ENCODE results near the gene OGFRL1. TPM values are rescaled to one million over a fixed set of nuclear protein-coding genes. Genes with fewer than 3 reads are reported as not detected.

OGFRL1 gene
- total and polyA plus RNA-seq, 9 donors: 5.7 to 10.3 (median 8.7) TPM

GRCh38 chr6:71300561-71301168 lies 12.1 kb downstream of the OGFRL1 start:
- Histone ChIP-seq H3K27me3 (ENCODE audit: control insufficient read depth, insufficient read depth, low read length) (no peaks in the 10 kb centered on the region), H3K4me3 (ENCODE audit: low read length) (no peak overlapping the region), H3K9me3 (replicated peaks; ENCODE audit: control insufficient read depth, low read depth, low read length) (no peaks in the 10 kb centered on the region), H3K4me1 (ENCODE audit: control insufficient read depth, insufficient read depth, low read length) (no peaks in the 10 kb centered on the region), H3K36me3 (ENCODE audit: control insufficient read depth, insufficient read depth, low read length) (peaks cover 3% of the 10 kb centered on the region), H3K27ac (ENCODE audit: low read length) (no peak overlapping the region)
- no peak for DNase-seq
- 100% methylated on average over 1 of the region's 4 CpGs for WGBS (ENCODE audit: insufficient coverage)

GRCh38 chr6:71301546-71301945 lies 12.9 kb downstream of the OGFRL1 start:
- no peak overlapping the region for H3K27ac ChIP-seq (ENCODE audit: low read length)
- H3K4me3 ChIP-seq (ENCODE audit: low read length): no peak overlapping the region
- H3K4me1 ChIP-seq (ENCODE audit: control insufficient read depth, insufficient read depth, low read length): no peaks in the 10 kb centered on the region
- WGBS (ENCODE audit: insufficient coverage): 40% methylated on average over 1 of the region's 7 CpGs
- H3K36me3 ChIP-seq (ENCODE audit: control insufficient read depth, insufficient read depth, low read length): peaks cover 3% of the 10 kb centered on the region
- H3K9me3 ChIP-seq (replicated peaks; ENCODE audit: control insufficient read depth, low read depth, low read length): no peaks in the 10 kb centered on the region
- H3K27me3 ChIP-seq (ENCODE audit: control insufficient read depth, insufficient read depth, low read length): no peaks in the 10 kb centered on the region
- DNase-seq: no peak

- Histone ChIP-seq H3K4me1 (ENCODE audit: control insufficient read depth, insufficient read depth, low read length) (no peaks in the 10 kb centered on the region), H3K36me3 (ENCODE audit: control insufficient read depth, insufficient read depth, low read length) (no peaks in the 10 kb centered on the region), H3K4me3 (ENCODE audit: low read length) (no peak overlapping the region), H3K27ac (ENCODE audit: low read length) (no peak overlapping the region), H3K9me3 (replicated peaks; ENCODE audit: control insufficient read depth, low read depth, low read length) (no peaks in the 10 kb centered on the region), H3K27me3 (ENCODE audit: control insufficient read depth, insufficient read depth, low read length) (no peaks in the 10 kb centered on the region)
- DNase-seq: no peak
- whole genome bisulfite sequencing (ENCODE audit: insufficient coverage): 80% methylated on average over 1 of the region's 2 CpGs
Observed at GRCh38 chr6:71309656-71310055, 21.0 kb downstream of the OGFRL1 start.

DNA sequence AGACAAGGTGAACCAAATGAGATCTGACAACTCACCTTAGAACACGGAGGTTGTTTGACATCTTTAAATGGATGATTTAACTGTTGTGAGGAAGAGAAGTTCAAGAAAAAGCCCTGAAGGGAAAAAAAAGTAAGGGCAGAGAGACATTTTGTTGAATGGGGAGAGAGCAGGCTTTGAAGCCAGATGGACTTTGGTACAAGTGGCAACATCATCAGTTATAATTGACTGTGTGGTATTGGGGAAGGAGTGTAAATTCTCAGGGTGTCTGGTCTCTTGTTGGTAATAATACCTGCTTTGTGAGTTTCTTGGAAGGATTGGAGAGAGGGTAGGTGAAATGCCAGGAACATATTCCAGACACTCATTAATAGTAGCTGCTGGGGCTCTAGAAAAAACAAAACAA lies 21.6 kb downstream of the OGFRL1 start:
- Histone ChIP-seq H3K9me3 (replicated peaks; ENCODE audit: control insufficient read depth, low read depth, low read length) (no peaks in the 10 kb centered on the region), H3K4me3 (ENCODE audit: low read length) (no peak overlapping the region), H3K36me3 (ENCODE audit: control insufficient read depth, insufficient read depth, low read length) (no peaks in the 10 kb centered on the region), H3K27ac (ENCODE audit: low read length) (no peak overlapping the region), H3K4me1 (ENCODE audit: control insufficient read depth, insufficient read depth, low read length) (no peaks in the 10 kb centered on the region), H3K27me3 (ENCODE audit: control insufficient read depth, insufficient read depth, low read length) (no peaks in the 10 kb centered on the region)
- 50% methylated on average over 1 of the region's 1 CpG for WGBS (ENCODE audit: insufficient coverage)
- DNase-seq: no peak

- WGBS (ENCODE audit: insufficient coverage): 78% methylated on average over 1 of the region's 1 CpG
- H3K36me3 ChIP-seq (ENCODE audit: control insufficient read depth, insufficient read depth, low read length): no peaks in the 10 kb centered on the region
Observed at GRCh38 chr6:71312089-71312488, 23.5 kb downstream of the OGFRL1 start.

GRCh38 chr6:71317441-71317840 lies 28.8 kb downstream of the OGFRL1 start:
- DNase-seq: no peak
- H3K4me1 ChIP-seq (ENCODE audit: control insufficient read depth, insufficient read depth, low read length): no peaks in the 10 kb centered on the region
- H3K27ac ChIP-seq (ENCODE audit: low read length): no peak overlapping the region
- H3K27me3 ChIP-seq (ENCODE audit: control insufficient read depth, insufficient read depth, low read length): no peaks in the 10 kb centered on the region
- peaks cover 2% of the 10 kb centered on the region for H3K9me3 ChIP-seq (replicated peaks; ENCODE audit: control insufficient read depth, low read depth, low read length)
- H3K4me3 ChIP-seq (ENCODE audit: low read length): no peak overlapping the region
- no peaks in the 10 kb centered on the region for H3K36me3 ChIP-seq (ENCODE audit: control insufficient read depth, insufficient read depth, low read length)

More at GRCh38 chr6:71312089-71312488, 23.5 kb downstream of the OGFRL1 start:
- no peaks in the 10 kb centered on the region for H3K4me1 ChIP-seq (ENCODE audit: control insufficient read depth, insufficient read depth, low read length)
- no peaks in the 10 kb centered on the region for H3K27me3 ChIP-seq (ENCODE audit: control insufficient read depth, insufficient read depth, low read length)
- no peak overlapping the region for H3K27ac ChIP-seq (ENCODE audit: low read length)
- H3K4me3 ChIP-seq (ENCODE audit: low read length): no peak overlapping the region
- peaks cover 2% of the 10 kb centered on the region for H3K9me3 ChIP-seq (replicated peaks; ENCODE audit: control insufficient read depth, low read depth, low read length)
- DNase-seq: no peak

- peaks cover 2% of the 10 kb centered on the region for H3K9me3 ChIP-seq (replicated peaks; ENCODE audit: control insufficient read depth, low read depth, low read length)
- H3K27me3 ChIP-seq (ENCODE audit: control insufficient read depth, insufficient read depth, low read length): no peaks in the 10 kb centered on the region
- H3K36me3 ChIP-seq (ENCODE audit: control insufficient read depth, insufficient read depth, low read length): no peaks in the 10 kb centered on the region
- H3K4me3 ChIP-seq (ENCODE audit: low read length): no peak overlapping the region
- WGBS (ENCODE audit: insufficient coverage): no CpG with 5 or more reads among the region's 2 CpGs
- DNase-seq: no peak
- H3K4me1 ChIP-seq (ENCODE audit: control insufficient read depth, insufficient read depth, low read length): no peaks in the 10 kb centered on the region
- H3K27ac ChIP-seq (ENCODE audit: low read length): no peak overlapping the region
Observed at GRCh38 chr6:71320041-71320440, 31.4 kb downstream of the OGFRL1 start.

- DNase-seq: no peak
- H3K9me3 ChIP-seq (replicated peaks; ENCODE audit: control insufficient read depth, low read depth, low read length): peaks cover 2% of the 10 kb centered on the region
- H3K27ac ChIP-seq (ENCODE audit: low read length): no peak overlapping the region
- H3K4me1 ChIP-seq (ENCODE audit: control insufficient read depth, insufficient read depth, low read length): no peaks in the 10 kb centered on the region
- no peaks in the 10 kb centered on the region for H3K27me3 ChIP-seq (ENCODE audit: control insufficient read depth, insufficient read depth, low read length)
- no peaks in the 10 kb centered on the region for H3K36me3 ChIP-seq (ENCODE audit: control insufficient read depth, insufficient read depth, low read length)
- H3K4me3 ChIP-seq (ENCODE audit: low read length): no peak overlapping the region
Observed at GRCh38 chr6:71321314-71321713, 32.7 kb downstream of the OGFRL1 start.

DNA sequence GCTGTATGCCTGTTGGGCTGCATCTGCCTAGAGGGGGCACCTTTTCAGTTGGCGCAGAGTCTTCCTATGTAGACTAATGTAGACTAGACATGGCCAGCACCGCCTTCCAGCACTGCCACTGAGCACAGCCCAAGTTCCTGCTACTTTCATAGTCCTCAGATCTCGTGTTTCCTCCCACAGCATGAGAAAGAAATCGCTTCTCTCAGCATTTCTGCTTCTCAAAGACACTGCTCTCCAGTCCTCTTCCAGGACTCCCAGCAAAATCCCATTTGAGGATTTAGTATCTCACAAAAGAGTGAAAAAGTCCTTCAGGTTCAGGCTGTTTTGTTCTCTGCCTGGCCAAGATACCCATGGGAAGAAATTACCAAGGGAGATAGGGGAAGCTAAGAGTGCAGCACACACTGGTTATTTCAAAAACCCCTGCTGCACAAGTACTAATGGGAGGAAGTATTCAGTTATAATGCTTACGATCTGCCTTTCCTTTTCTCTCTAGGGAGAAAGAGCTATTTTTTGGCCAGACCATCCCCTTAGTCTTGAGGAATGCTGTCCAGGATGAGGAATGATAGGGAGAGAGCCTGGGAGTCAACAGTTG lies 35.7 kb downstream of the OGFRL1 start:
- no peaks in the 10 kb centered on the region for H3K9me3 ChIP-seq (replicated peaks; ENCODE audit: control insufficient read depth, low read depth, low read length)
- 60% methylated on average over 3 of the region's 5 CpGs for WGBS (ENCODE audit: insufficient coverage)
- no peak overlapping the region for H3K4me3 ChIP-seq (ENCODE audit: low read length)
- H3K4me1 ChIP-seq (ENCODE audit: control insufficient read depth, insufficient read depth, low read length): peaks cover 5% of the 10 kb centered on the region
- no peaks in the 10 kb centered on the region for H3K36me3 ChIP-seq (ENCODE audit: control insufficient read depth, insufficient read depth, low read length)
- peak; percentile 38 for DNase-seq
- H3K27me3 ChIP-seq (ENCODE audit: control insufficient read depth, insufficient read depth, low read length): no peaks in the 10 kb centered on the region
- H3K27ac ChIP-seq (ENCODE audit: low read length): no peak overlapping the region

- DNase-seq: no peak
Observed at GRCh38 chr6:71326611-71327010, 38.0 kb downstream of the OGFRL1 start.

GRCh38 chr6:71330501-71330900 lies 41.9 kb downstream of the OGFRL1 start:
- Histone ChIP-seq H3K9me3 (replicated peaks; ENCODE audit: control insufficient read depth, low read depth, low read length) (no peaks in the 10 kb centered on the region), H3K36me3 (ENCODE audit: control insufficient read depth, insufficient read depth, low read length) (no peaks in the 10 kb centered on the region), H3K27ac (ENCODE audit: low read length) (no peak overlapping the region), H3K4me3 (ENCODE audit: low read length) (no peak overlapping the region), H3K4me1 (ENCODE audit: control insufficient read depth, insufficient read depth, low read length) (peaks cover 5% of the 10 kb centered on the region), H3K27me3 (ENCODE audit: control insufficient read depth, insufficient read depth, low read length) (no peaks in the 10 kb centered on the region)
- no peak for DNase-seq
- WGBS (ENCODE audit: insufficient coverage): 78% methylated on average over 2 of the region's 3 CpGs

More at GRCh38 chr6:71326611-71327010, 38.0 kb downstream of the OGFRL1 start:
- no peaks in the 10 kb centered on the region for H3K27me3 ChIP-seq (ENCODE audit: control insufficient read depth, insufficient read depth, low read length)
- H3K36me3 ChIP-seq (ENCODE audit: control insufficient read depth, insufficient read depth, low read length): no peaks in the 10 kb centered on the region
- H3K9me3 ChIP-seq (replicated peaks; ENCODE audit: control insufficient read depth, low read depth, low read length): no peaks in the 10 kb centered on the region
- peaks cover 5% of the 10 kb centered on the region for H3K4me1 ChIP-seq (ENCODE audit: control insufficient read depth, insufficient read depth, low read length)
- no peak overlapping the region for H3K4me3 ChIP-seq (ENCODE audit: low read length)
- no peak overlapping the region for H3K27ac ChIP-seq (ENCODE audit: low read length)

All from muscle of leg (tissue), 11 donors.